Stimulated activated CD4-positive, alpha-beta T cell treated with anti-CD3 and anti-CD28 coated beads, TNF-alpha, amount 100 ng/mL, for 48 hours (primary cell): ENCODE data around the gene FAM186B.

Experiments used
- DNase-seq, 3 donors: peaks; one replicate each; pipeline ENCODE4 v3.0.0-alpha.2; 2020; ENCODE audit warnings: low read depth in 3 of 3

Gene FAM186B

DNA sequence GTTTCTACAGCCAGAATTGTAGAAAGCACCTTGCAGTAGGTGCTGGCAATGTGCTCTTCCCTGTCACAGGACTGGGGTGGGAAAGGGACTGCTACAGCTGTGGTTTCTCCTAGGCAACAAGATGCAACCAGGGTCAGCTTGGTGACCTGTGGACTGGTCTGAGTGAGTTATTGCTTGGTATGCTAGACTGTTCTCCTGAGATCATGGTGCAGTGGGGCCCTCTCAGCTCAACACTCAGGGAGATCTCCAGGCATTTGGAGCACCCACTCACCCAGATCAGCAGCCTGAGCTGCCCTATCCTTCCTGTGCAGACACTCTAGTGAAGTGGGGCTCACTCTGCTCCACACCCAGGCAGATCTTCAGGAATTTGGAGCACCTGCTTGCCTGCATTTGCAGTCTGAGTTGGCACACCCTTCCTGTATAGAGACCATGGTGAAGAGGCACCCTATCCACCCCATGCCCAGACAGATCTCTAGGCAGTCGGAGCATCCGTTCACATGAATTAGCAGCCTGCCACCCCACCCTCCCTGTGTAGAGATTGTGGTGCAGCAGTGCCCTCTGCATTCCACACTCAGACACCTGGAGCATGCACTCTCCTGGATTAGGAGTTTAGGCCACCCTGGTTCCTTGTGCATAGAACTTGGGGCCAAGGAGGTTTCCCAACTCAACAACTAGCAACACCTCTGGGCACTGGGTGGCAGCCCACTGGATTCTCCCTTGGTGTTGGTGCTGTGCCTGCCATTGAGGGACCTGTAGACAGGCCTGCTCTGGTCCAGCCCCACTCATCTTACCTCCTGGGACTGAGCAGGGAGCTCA is 3.8 kb upstream of the FAM186B start:
- no peak for DNase-seq

- no peak for DNase-seq
Observed at GRCh38 chr12:49604856-49605255, 583 bp downstream of the FAM186B start.

- DNase-seq: no peak
Observed at GRCh38 chr12:49603721-49604120, 1.7 kb downstream of the FAM186B start.

DNA sequence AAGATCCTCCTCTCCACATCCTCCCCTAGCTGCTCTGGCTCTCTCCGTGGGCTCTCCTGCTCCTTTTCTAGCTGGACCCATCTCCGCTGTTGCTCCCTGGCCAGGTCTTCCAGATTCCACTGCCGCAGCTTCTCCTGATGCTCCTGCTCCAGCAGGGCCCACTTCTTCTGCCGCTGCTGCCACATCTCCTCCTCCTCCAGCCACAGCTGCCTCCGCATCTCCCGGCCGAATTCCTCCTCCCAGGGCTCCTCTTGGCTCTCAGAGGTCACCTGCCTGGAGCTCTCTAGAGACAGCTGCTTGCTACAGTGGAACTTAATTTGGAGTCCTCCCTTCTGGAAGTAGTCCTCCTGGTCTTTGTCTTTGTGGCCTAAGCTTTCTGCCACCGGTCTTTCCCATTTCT is 5.5 kb downstream of the FAM186B start:
- no peak for DNase-seq

DNA sequence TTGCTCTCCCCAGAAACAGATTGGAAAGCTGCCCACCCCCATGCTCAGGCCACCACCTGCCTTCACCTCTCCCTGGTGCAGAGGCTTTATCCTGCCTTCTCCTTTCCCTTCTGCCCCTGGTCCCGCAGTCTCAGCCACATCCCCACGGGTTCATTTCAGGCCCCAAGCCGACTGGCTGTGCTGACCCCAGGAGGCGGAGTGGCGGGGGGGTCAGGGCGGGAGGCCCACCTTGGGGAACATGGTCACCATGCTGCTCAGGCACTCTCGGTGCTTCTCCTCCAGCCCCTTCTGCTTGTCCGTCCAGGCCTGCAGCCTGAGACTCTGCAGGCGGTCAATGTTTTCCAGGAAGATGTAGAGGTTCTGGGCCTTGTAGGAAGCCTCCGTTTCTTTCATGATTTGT is 6.9 kb downstream of the FAM186B start:
- no peak for DNase-seq

- DNase-seq: no peak
Observed at GRCh38 chr12:49588721-49589516, 16.5 kb downstream of the FAM186B start.

GRCh38 chr12:49588281-49588680 is 17.2 kb downstream of the FAM186B start:
- DNase-seq: no peak

GRCh38 chr12:49587174-49587908 is 18.1 kb downstream of the FAM186B start:
- no peak for DNase-seq

- no peak for DNase-seq
Observed at GRCh38 chr12:49585477-49586459, 19.7 kb downstream of the FAM186B start.

DNA sequence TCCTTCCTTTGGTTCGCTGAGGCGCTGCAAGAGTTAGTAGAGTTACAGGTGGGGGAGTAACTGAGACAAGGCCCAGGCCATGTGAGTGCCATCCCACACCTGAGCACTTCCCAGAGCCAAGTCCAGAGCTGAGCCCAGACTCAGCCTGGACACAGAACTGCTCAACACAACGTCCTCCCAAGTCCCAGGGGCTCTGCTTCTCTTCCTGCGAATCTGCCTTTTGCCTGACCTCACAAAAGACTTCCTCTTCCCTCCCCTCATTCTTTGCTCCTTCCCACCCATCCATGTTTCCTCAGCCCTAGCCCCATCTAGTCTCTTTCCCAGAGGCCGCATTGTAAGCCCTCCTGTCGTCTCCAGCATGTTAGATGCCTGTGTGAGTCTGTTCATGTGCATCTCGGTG is 20.8 kb downstream of the FAM186B start:
- DNase-seq: no peak

GRCh38 chr12:49583366-49584094 is 21.9 kb downstream of the FAM186B start:
- DNase-seq: no peak

DNA sequence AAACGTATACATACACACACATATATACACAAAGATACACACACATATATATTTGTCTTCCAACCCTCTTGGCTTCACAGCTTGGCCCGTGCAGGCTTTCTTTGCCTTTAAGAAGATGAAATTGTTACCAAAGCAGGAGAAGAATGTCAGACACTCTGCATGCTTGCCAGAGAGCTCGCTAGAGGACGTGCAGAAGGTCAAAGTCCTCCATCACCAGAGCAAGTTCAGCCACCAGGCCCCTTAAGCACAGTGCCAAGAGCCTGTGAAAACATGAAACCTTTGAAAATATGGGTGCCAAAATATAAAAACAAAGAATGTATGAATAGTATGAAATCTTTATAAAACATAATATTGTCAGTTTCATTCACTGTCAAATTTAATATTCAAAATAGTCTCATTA is 22.6 kb downstream of the FAM186B start:
- DNase-seq: no peak

GRCh38 chr12:49582201-49582600 is 23.2 kb downstream of the FAM186B start:
- no peak for DNase-seq

DNA sequence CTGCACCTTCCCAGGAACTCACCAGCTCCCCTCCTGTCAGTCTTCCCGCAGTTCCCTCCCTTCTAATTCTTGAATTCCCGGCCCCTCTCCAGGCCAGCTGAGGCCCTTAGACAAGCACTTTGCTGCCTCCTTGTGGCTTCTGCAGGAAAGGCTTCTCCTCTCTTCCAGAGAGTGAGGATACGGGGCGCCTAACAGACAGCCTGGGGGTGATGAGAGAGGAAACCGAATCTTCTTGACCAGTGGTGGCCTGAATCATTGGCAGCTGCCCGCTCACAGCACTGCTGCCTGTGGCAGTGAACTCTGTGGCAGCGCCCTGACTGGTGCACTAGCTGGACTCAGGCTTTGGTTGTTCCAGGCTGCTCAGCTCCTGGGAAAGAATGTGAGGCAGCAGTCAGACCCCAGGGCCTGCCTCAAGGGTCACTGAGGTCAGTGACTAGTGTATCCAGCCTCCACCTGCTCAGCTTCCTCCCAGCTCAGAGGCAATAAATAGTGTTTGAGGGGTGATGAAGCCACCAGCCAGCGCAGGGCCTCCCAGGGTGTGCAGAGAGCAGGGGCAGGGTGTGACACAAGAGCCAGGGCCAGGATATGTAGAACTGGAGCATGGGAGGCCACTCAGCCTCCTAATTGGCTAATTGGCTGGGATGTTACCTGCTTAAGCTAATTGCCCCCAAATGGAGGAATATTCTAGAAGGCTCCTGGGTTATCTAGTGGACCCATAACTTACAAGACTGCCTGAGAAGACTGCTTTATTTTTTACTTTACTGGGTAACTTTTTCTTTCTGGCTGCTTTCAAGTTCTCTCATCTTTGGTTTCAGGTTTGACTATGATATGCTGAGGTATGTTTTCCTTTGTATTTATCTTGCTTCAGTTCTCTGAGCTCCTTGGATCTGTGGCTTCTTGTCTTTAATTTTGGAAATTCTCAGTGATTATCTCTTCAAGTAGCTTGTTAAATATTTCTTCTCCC is 24.6 kb downstream of the FAM186B start:
- DNase-seq: peak in 2 of 3 donors; percentile 19 to 41

DNA sequence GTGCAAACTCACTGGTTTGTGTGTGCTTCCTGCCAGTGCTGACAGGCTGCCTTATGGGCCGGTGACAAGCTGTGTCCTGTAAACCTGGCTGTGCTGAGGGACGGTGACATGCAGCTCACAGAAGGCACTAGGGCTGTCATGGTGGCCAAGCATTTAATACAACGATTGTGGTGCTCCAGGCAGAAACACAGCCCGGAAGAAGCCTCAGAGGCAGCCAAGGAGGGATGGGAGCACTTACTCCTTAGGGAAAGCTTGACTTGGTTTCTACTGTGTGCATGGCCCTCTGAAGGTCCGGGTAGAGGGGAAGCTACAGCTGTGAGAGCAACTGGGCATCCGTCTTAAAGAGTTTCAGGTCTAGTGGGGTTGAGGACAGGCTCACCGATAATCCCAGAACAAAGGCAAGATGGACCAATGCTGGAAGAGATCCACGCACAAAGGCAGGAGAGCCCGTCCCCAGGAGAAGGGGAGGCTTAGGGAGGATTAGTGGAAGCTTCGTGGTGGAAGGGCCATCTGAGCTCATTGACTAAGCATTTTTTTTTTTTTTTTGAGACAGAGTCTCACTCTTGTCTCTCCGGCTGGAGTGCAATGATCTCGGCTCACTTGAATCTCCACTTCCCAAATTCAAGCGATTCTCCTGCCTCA is 26.8 kb downstream of the FAM186B start:
- DNase-seq: no peak

- DNase-seq: no peak
Observed at GRCh38 chr12:49577589-49578315, 27.7 kb downstream of the FAM186B start.

GRCh38 chr12:49568442-49569162 is 36.8 kb downstream of the FAM186B start:
- DNase-seq: no peak
